Astrocyte of the cerebellum (primary cell): ENCODE data around the gene LRFN2.

Experiments used
- DNase-seq: peaks from one replicate; pipeline ENCODE4 v3.0.0-alpha.2; 2011; ENCODE audit warnings: low read depth
- H3K4me3 ChIP-seq: 2 replicates; pipeline ENCODE4 v1.5.1; 2011; ENCODE audit warnings: mild to moderate bottlenecking, low read depth, low read length, moderate library complexity
- in situ Hi-C: cut with HindIII; loops from 2 replicates; pipeline ENCODE4 v1.10.0; 2017; ENCODE audit warnings: low sequenced_read_pairs
- TF ChIP-seq, protein P1 (sequence below): IDR thresholded peaks from 2 replicates; pipeline ENCODE4 v1.5.1; 2012; ENCODE audit warnings: low read length, low read depth, moderate library complexity, mild to moderate bottlenecking; ENCODE audit errors: missing control alignments

Gene LRFN2

DNA sequence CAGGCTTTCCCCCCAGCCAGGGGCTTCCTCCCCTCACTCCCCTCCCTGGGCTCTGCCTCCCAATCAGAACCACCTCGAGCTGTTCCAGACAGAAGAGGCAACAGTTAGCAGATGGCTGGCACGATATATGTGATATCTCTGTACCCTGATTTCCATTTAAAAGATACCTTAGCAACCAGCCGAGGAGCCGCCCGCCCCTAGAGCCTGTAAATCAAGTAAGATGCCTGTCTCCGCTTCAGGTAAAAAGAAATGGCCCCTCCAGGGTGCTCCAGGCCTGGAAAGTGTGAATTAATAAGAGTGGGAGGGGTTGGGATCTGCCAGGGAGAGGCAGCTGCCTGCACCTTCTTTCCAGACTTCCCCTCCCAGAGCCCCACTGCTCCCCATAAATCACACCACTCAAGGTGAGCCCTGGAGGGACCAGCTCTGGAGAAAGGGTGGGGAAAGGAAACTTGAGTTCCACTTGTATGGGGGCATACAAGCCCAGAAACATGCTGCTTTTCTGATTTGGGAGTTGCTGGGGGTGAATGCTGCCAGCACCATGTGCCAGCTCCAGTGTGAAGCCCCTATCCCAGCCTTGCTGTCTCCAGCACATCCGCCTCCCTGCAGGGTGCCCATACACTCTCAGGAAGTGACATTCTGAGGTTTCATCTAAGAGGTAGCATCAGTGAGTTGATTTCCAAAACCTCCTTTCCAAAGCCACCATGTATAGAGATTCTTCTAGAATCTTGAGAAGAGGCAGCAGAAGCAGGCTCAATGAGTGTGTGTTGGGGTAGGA is 148.0 kb downstream of the LRFN2 start:
- TF ChIP-seq, protein P1, sequence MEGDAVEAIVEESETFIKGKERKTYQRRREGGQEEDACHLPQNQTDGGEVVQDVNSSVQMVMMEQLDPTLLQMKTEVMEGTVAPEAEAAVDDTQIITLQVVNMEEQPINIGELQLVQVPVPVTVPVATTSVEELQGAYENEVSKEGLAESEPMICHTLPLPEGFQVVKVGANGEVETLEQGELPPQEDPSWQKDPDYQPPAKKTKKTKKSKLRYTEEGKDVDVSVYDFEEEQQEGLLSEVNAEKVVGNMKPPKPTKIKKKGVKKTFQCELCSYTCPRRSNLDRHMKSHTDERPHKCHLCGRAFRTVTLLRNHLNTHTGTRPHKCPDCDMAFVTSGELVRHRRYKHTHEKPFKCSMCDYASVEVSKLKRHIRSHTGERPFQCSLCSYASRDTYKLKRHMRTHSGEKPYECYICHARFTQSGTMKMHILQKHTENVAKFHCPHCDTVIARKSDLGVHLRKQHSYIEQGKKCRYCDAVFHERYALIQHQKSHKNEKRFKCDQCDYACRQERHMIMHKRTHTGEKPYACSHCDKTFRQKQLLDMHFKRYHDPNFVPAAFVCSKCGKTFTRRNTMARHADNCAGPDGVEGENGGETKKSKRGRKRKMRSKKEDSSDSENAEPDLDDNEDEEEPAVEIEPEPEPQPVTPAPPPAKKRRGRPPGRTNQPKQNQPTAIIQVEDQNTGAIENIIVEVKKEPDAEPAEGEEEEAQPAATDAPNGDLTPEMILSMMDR: no peak
- in situ Hi-C loops: no loop called here
- no peak overlapping the region for H3K4me3 ChIP-seq
- DNase-seq: no peak

DNA sequence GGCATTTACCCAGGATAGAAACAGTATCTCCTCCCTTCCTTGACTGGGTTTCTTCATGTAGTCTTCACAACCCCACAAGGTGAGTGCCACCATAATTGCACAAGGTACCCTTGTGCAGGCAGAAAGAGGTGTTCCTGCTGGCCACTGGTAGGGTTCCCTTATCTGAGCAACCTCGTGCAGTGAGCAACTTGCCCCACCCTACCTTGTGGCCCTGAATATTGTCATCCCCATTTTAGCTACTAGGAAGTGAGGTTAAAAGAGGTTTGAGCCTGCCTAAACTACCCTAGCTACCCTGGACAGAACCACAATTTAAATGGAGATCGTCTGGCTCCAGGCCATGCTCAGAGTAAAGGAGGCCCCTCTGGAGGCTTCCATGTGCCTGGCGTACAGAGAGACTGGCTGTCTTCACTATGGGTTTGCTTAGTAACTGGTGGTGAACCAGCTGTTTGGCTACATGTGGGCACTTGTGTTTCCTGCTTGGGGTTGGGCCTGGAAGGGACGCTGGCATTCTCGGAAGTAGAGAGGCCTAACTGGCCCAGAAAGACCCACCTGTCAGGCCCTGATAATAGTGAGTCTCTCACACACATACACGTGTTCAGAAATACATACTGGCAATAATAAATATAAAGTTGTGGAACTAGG is 148.8 kb downstream of the LRFN2 start:
- in situ Hi-C loops: no loop called here
- TF ChIP-seq, protein P1: no peak
- no peak overlapping the region for H3K4me3 ChIP-seq
- DNase-seq: no peak

DNA sequence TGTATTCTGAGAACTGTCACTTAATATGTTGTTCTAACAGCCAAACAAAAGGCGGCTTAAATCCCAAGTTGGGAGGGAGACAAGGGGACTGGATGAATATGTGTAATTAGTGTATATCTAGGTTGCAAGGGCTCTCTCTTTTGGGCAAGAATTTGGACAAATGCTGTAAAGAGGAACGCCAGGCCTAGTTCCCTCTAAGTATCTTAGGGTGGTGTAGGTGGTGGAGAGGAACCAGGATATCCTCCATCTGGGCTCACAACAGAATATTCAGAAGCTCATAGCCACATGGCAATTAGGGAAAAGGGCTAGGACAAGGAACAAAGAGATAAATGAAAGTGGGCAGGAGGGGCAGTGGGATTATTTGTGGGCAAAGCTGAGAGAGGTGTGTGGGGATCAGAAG is 149.5 kb downstream of the LRFN2 start:
- DNase-seq: no peak
- in situ Hi-C loops: no loop called here
- H3K4me3 ChIP-seq: no peak overlapping the region
- TF ChIP-seq, protein P1: no peak

DNA sequence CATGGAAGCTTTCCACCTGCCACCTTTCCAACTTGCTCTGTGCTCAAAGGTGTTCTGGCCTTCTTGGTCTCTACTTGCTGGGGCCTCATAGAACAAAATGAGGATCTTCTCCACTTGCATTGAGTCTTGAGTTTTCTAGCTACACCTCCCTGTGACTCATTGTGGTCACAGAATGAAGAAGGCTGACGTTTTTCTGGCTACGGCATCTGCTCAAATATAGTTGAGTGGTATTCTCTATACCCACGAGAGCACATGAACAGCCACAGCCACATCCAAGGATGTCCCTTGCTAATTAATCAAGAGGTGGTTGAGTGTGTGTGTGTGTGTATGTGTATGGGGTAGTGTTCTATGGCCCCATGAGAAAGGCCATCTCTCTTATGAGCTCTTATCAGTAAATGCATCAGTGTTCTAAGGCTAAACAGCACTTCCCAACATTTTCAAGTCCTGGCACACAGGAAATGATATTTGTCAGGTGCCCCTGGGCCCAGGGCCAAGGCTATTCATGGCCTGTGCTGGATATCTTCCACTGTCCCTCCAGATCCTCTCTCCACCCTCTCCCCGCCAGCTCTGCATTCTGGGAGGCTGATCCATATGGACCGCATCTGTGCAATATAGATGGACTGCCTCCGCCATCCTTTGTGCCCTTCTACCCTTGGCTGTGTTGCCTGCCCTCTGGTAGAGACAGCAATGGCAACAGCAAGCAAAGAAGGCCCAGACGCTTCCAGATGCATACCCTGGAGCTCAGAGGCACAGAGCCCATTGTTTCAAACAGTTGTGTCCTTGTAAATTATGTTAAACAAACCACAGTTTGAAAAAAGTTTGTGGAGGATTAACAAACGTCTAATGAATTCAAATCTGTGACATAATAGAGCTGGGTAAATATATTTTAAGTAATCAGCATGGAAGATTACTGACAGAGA is 150.2 kb downstream of the LRFN2 start:
- in situ Hi-C loops: no loop called here
- TF ChIP-seq, protein P1: no peak
- no peak overlapping the region for H3K4me3 ChIP-seq
- no peak for DNase-seq

DNA sequence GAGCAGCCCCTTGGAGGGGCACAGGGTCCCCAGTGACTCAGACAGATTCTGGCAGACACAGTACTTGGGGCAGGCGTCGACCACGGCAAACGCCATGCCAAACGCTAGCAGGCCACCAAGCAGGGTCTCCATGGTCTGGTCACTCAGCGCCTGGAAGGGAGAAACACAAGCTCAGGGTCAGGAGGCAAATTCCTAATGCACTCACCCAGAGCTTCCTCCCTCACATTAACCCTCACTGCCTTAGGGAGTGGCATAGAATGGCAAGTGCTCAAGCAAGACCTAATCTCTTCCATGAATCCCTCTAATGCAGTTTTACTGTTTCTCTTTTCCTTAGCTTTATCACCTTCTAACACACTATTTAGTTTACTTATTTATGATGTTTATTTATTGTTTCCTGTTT is 154.2 kb downstream of the LRFN2 start:
- H3K4me3 ChIP-seq: no peak overlapping the region
- in situ Hi-C loops: no loop called here
- no peak for DNase-seq
- TF ChIP-seq, protein P1: no peak

DNA sequence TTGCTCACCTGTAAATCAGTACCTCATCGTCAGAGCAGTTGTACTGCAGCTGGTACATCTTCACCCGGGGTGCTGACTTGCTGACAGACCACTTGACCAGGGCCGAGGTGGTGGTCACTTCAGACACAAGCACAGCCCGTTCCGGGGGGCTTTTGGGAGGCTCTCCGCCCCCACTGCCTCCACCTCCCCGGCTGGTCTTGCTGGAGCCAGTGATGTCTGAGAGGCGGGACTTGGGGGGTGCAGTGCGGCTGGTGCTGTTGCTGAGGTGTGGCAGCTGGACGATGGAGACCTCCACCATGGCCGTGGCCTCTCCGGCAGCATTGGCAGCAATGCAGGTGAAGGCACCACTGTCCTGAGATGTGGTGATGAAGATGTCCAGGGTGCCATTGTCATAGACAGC is 155.5 kb downstream of the LRFN2 start:
- H3K4me3 ChIP-seq: no peak overlapping the region
- in situ Hi-C loops: no loop called here
- TF ChIP-seq, protein P1: no peak
- no peak for DNase-seq
